Muscle of back (tissue), 11 donors: ENCODE results near the gene TECPR1. TPM values are rescaled to one million over a fixed set of nuclear protein-coding genes. Genes with fewer than 3 reads are reported as not detected.

ENCODE experiments used
- DNase-seq, 3 donors: peaks; one replicate each; pipeline versions ENCODE4 v3.0.0 to v3.0.0-alpha.2; 2013
- polyA plus RNA-seq, 10 donors: library from polyadenylated mRNA; unstranded; fragments of 120-200 nt; gene quantifications; one replicate each; pipeline ENCODE4 v1.2.1, GENCODE V29; 2013; ENCODE audit not compliant: insufficient read length in 10 of 10

The TECPR1 gene
- polyA plus RNA-seq, 10 donors = 12.8 to 22.1 (median 18.9) TPM

GRCh38 chr7:98167653-98168052 is 84.4 kb downstream of the TECPR1 start:
- no peak for DNase-seq

- no peak for DNase-seq
Observed at GRCh38 chr7:98166668-98166970, 85.4 kb downstream of the TECPR1 start.

GRCh38 chr7:98165827-98166667 is 86.0 kb downstream of the TECPR1 start:
- DNase-seq = peak in 1 of 3 donors; percentile 20

Other genes with a start within 250 kb of the TECPR1 start
- 1 to 10 TPM; 5.8 to 9.1 (median 7.1) TPM for gene LMTK2, start 145.4 kb downstream of the TECPR1 start, polyA plus RNA-seq
- under 1 TPM in 5 of 10 donors, not detected in 5; 0.26 to 0.41 (median 0.37) TPM for gene BHLHA15, start 40.8 kb downstream of the TECPR1 start, polyA plus RNA-seq
- gene BRI3, start 29.5 kb upstream of the TECPR1 start, polyA plus RNA-seq = 100 to 1,000 TPM in 1 of 10 donors, 10 to 100 TPM in 9; 74.5 to 100 (median 89.2) TPM
- 1 to 10 TPM; 3.7 to 7.8 (median 6.0) TPM for gene BAIAP2L1, start 148.9 kb upstream of the TECPR1 start, polyA plus RNA-seq